ENCODE results near the gene SLITRK2.

Gene SLITRK2

GRCh38 chrX:145853181-145853580 is 35.6 kb downstream of the SLITRK2 start:
- no peak for TF ChIP-seq CTCF (IDR thresholded peaks at IDR 0.05; ENCODE audit: insufficient read depth, low read depth, low read length, missing control alignments)
- no peak overlapping the region for H3K4me3 ChIP-seq (ENCODE audit: low read length)
- DNase-seq (ENCODE audit: low read depth): no peak

GRCh38 chrX:145856181-145856580 is 38.6 kb downstream of the SLITRK2 start:
- no peak for TF ChIP-seq CTCF (IDR thresholded peaks at IDR 0.05; ENCODE audit: insufficient read depth, low read depth, low read length, missing control alignments)
- no peak for DNase-seq (ENCODE audit: low read depth)

GRCh38 chrX:145861818-145862217 is 44.2 kb downstream of the SLITRK2 start:
- TF ChIP-seq CTCF (IDR thresholded peaks at IDR 0.05; ENCODE audit: insufficient read depth, low read depth, low read length, missing control alignments): no peak
- no peak overlapping the region for H3K4me3 ChIP-seq (ENCODE audit: low read length)
- DNase-seq (ENCODE audit: low read depth): no peak

More at GRCh38 chrX:145856181-145856580, 38.6 kb downstream of the SLITRK2 start:
- H3K4me3 ChIP-seq (ENCODE audit: low read length): no peak overlapping the region

GRCh38 chrX:145865082-145865481 is 47.5 kb downstream of the SLITRK2 start:
- TF ChIP-seq CTCF (IDR thresholded peaks at IDR 0.05; ENCODE audit: insufficient read depth, low read depth, low read length, missing control alignments): no peak
- no peak overlapping the region for H3K4me3 ChIP-seq (ENCODE audit: low read length)
- DNase-seq (ENCODE audit: low read depth): no peak

Data from epithelial cell of esophagus (primary cell).